ENCODE results near the gene MYCBP2. TPM values are rescaled to one million over a fixed set of nuclear protein-coding genes. Genes with fewer than 3 reads are reported as not detected.

MYCBP2 gene
- total RNA-seq, 1 experiment from 2014 or later, result 51.8 TPM

Other genes starting within 250 kb of the MYCBP2 start
- gene SCEL, start 208.6 kb upstream of the MYCBP2 start, total RNA-seq (2022), result 1.0 and 1.3 TPM in 2 replicates

Data from MCF 10A (cell line).